ENCODE data around the gene KIF26B.

- TF ChIP-seq SUZ12 (IDR thresholded peaks at IDR 0.05; ENCODE audit: extremely low read depth, insufficient read depth, insufficient read length) (no peak), YY1 (IDR thresholded peaks at IDR 0.05; ENCODE audit: insufficient read depth, insufficient read length) (no peak)
These were observed 45.9 kb upstream of the KIF26B start for GRCh38 chr1:245108909-245109308.

Data from NT2/D1 (cell line).